Hepatocyte (in vitro differentiated cells): ENCODE results near the gene CHAF1A. TPM values are rescaled to one million over a fixed set of nuclear protein-coding genes. Genes with fewer than 3 reads are reported as not detected.

Experiments used
- DNase-seq: peaks from one replicate; pipeline ENCODE4 v3.0.0-alpha.2; 2016; ENCODE audit warnings: low spot score
- H2AFZ ChIP-seq: fragments of 200-600 bp; sonication (generic); 2 replicates; pipeline ENCODE4 v1.6.0; 2016; ENCODE audit warnings: antibody characterized with exemption, mild to moderate bottlenecking
- H3K27ac ChIP-seq: fragments of 200-600 bp; sonication (generic); 2 replicates; pipeline ENCODE4 v1.5.1; 2016; ENCODE audit warnings: mild to moderate bottlenecking
- H3K27me3 ChIP-seq: fragments of 200-600 bp; sonication (generic); 2 replicates; pipeline ENCODE4 v1.6.1; 2016
- H3K36me3 ChIP-seq: fragments of 200-600 bp; sonication (generic); replicated peaks from 2 replicates; pipeline ENCODE4 v1.5.1; 2016; ENCODE audit warnings: low read depth; ENCODE audit not compliant: insufficient read depth
- H3K4me1 ChIP-seq: fragments of 200-600 bp; sonication (generic); 2 replicates; pipeline ENCODE4 v1.5.1; 2016; ENCODE audit warnings: mild to moderate bottlenecking, moderate library complexity; ENCODE audit not compliant: insufficient read depth
- H3K4me2 ChIP-seq: fragments of 200-600 bp; sonication (generic); 2 replicates; pipeline ENCODE4 v1.6.0; 2016
- H3K4me3 ChIP-seq: fragments of 200-600 bp; sonication (generic); 2 replicates; pipeline ENCODE4 v1.5.1; 2016; ENCODE audit warnings: mild to moderate bottlenecking
- H3K79me2 ChIP-seq: fragments of 200-600 bp; sonication (generic); 2 replicates; pipeline ENCODE4 v1.6.0; 2017; ENCODE audit warnings: mild to moderate bottlenecking
- H3K9me2 ChIP-seq: fragments of 200-600 bp; sonication (generic); replicated peaks from 2 replicates; pipeline ENCODE4 v1.6.0; 2017; ENCODE audit warnings: mild to moderate bottlenecking; ENCODE audit not compliant: insufficient read depth
- H3K9me3 ChIP-seq: fragments of 200-600 bp; sonication (generic); 2 replicates; pipeline ENCODE4 v1.5.1; 2016; ENCODE audit warnings: low read depth, mild to moderate bottlenecking
- H4K20me1 ChIP-seq: fragments of 200-600 bp; sonication (generic); 2 replicates; pipeline ENCODE4 v1.6.0; 2016; ENCODE audit warnings: mild to moderate bottlenecking; ENCODE audit not compliant: insufficient read depth, poor library complexity, severe bottlenecking
- EZH2 ChIP-seq: fragments of 200-600 bp; sonication (generic); IDR thresholded peaks from 2 replicates; pipeline ENCODE4 v1.6.1; 2016; ENCODE audit warnings: antibody characterized with exemption, mild to moderate bottlenecking, borderline replicate concordance
- EZH2phosphoT487 ChIP-seq: fragments of 200-600 bp; sonication (generic); IDR thresholded peaks from one replicate; pipeline ENCODE4 v1.6.1; 2018; ENCODE audit warnings: antibody characterized with exemption, mild to moderate bottlenecking, low read depth, moderate library complexity; ENCODE audit not compliant: unreplicated experiment, severe bottlenecking
- WGBS: methylation state at CpG from one replicate; pipeline ENCODE4 v1.1.6; 2016; ENCODE audit warnings: low lambda C conversion rate; ENCODE audit errors: missing lambda C conversion rate; 5-methylcytosine and 5-hydroxymethylcytosine counted together
- polyA plus RNA-seq: library from polyadenylated mRNA; unstranded; fragments of >200 nt; fragmentation: Nextera tagmentation; extraction: Ambion mirVana; gene quantifications from 2 replicates; pipeline ENCODE4 v1.2.1, GENCODE V29; 2016
- total RNA-seq: library from RNA; depleted of rRNA; stranded (reverse); fragments of >200 nt; gene quantifications from 2 replicates; pipeline ENCODE4 v1.2.3, GENCODE V29; 2014
- TF ChIP-seq, protein P1 (sequence below): fragments of 200-600 bp; sonication (generic); IDR thresholded peaks from 2 replicates; pipeline ENCODE4 v1.5.1; 2016; ENCODE audit warnings: antibody characterized with exemption, mild to moderate bottlenecking; ENCODE audit not compliant: poor library complexity

Gene CHAF1A
- total and polyA plus RNA-seq, 2 experiments from 2014 or later, result 6.2 to 6.5 TPM

GRCh38 chr19:4354897-4355296, 47.5 kb upstream of the CHAF1A start:
- Histone ChIP-seq H3K36me3 (no peaks in the 10 kb centered on the region), H3K79me2 (no peaks in the 10 kb centered on the region), H3K9me3 (no peaks in the 10 kb centered on the region), H2AFZ (no peak overlapping the region), H3K4me2 (no peak overlapping the region), H4K20me1 (no peaks in the 10 kb centered on the region), H3K4me3 (no peak overlapping the region), H3K4me1 (peaks cover 1% of the 10 kb centered on the region), H3K9me2 (no peaks in the 10 kb centered on the region), H3K27ac (no peak overlapping the region), H3K27me3 (no peaks in the 10 kb centered on the region)
- WGBS, result 90% methylated on average over 17 of the region's 17 CpGs
- peak; percentile 4 for DNase-seq
- no peak for TF ChIP-seq EZH2phosphoT487
- TF ChIP-seq, protein P1, sequence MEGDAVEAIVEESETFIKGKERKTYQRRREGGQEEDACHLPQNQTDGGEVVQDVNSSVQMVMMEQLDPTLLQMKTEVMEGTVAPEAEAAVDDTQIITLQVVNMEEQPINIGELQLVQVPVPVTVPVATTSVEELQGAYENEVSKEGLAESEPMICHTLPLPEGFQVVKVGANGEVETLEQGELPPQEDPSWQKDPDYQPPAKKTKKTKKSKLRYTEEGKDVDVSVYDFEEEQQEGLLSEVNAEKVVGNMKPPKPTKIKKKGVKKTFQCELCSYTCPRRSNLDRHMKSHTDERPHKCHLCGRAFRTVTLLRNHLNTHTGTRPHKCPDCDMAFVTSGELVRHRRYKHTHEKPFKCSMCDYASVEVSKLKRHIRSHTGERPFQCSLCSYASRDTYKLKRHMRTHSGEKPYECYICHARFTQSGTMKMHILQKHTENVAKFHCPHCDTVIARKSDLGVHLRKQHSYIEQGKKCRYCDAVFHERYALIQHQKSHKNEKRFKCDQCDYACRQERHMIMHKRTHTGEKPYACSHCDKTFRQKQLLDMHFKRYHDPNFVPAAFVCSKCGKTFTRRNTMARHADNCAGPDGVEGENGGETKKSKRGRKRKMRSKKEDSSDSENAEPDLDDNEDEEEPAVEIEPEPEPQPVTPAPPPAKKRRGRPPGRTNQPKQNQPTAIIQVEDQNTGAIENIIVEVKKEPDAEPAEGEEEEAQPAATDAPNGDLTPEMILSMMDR, result no peak
- no peak for TF ChIP-seq EZH2

DNA sequence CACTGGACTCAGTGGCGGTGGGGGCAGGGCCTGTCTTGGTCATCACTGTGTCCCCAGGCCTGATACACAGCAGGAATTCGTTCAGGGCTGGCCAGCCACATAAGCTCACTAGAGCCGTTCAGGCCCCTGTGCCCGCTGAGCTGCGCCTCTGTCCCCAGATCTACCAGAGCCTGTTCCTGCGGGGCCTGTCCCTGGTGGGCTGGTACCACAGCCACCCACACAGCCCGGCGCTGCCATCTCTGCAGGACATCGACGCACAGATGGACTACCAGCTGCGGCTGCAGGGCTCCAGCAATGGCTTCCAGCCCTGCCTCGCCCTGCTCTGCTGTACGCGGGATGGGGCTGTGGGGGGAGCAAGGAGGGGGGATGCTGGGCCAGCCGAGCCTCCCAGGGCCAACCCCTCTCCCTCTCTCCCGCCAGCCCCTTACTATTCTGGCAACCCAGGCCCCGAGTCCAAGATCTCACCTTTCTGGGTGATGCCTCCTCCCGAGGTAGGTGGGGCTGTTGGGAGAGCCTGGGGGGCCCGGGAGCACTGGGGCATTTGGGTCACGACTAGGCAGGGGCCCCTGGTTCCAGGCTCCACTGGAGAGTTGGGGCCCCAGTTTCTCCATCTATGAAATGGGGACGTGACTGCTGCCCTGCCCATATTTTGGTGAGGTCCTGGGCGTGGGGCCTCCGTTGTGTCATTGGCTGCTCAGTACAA, 45.2 kb upstream of the CHAF1A start:
- Histone ChIP-seq H3K4me3 (no peak overlapping the region), H3K36me3 (no peaks in the 10 kb centered on the region), H3K27ac (no peak overlapping the region), H2AFZ (no peak overlapping the region), H3K9me3 (no peaks in the 10 kb centered on the region), H4K20me1 (no peaks in the 10 kb centered on the region), H3K27me3 (no peaks in the 10 kb centered on the region), H3K9me2 (no peaks in the 10 kb centered on the region), H3K4me2 (no peak overlapping the region), H3K4me1 (peaks cover 20% of the 10 kb centered on the region), H3K79me2 (no peaks in the 10 kb centered on the region)
- 91% methylated on average over 23 of the region's 23 CpGs for WGBS
- TF ChIP-seq, protein P1, result no peak
- no peak for TF ChIP-seq EZH2
- no peak for TF ChIP-seq EZH2phosphoT487
- peak; percentile 4 for DNase-seq

- Histone ChIP-seq H3K9me2 (no peaks in the 10 kb centered on the region), H4K20me1 (no peaks in the 10 kb centered on the region), H3K4me2 (no peak overlapping the region), H3K36me3 (no peaks in the 10 kb centered on the region), H3K9me3 (no peaks in the 10 kb centered on the region), H3K4me3 (no peak overlapping the region), H3K27ac (no peak overlapping the region), H2AFZ (no peak overlapping the region), H3K4me1 (peaks cover 20% of the 10 kb centered on the region), H3K27me3 (no peaks in the 10 kb centered on the region), H3K79me2 (no peaks in the 10 kb centered on the region)
- TF ChIP-seq, protein P1, result no peak
- TF ChIP-seq EZH2phosphoT487 (no peak), EZH2 (no peak)
- 96% methylated on average over 16 of the region's 16 CpGs for WGBS
- no peak for DNase-seq
These were observed 44.5 kb upstream of the CHAF1A start for GRCh38 chr19:4357921-4358326.
